GM19372 (cell line): ENCODE results near the gene IFIT2.

Experiments used
- ATAC-seq: cut with Tn5 transposase; IDR thresholded peaks from one replicate; pipeline ENCODE4 v1.9.1; 2021; ENCODE audit warnings: mild to moderate bottlenecking, low read depth, moderate library complexity; ENCODE audit not compliant: unreplicated experiment

The IFIT2 gene

DNA sequence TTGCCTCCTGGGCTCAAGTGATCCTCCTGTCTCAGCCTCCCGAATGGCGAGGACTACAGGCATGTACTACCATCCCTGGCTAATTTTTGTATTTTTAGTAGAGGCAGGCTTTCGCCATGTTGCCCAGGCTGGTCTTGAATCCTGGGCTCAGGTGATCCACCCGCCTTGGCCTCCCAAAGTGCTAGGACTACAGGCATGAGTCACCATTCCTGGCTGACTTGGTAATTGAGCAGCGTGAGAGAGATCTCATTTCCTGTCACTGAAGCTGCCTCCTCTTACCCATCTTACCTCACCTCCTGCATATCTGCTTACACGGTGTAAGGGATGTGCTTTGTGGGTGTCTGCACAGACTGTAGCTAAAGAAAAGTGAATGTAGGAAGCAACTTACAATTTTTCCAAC, 35.6 kb downstream of the IFIT2 start:
- ATAC-seq: no peak

GRCh38 chr10:89338713-89339112, 36.9 kb downstream of the IFIT2 start:
- ATAC-seq: no peak

DNA sequence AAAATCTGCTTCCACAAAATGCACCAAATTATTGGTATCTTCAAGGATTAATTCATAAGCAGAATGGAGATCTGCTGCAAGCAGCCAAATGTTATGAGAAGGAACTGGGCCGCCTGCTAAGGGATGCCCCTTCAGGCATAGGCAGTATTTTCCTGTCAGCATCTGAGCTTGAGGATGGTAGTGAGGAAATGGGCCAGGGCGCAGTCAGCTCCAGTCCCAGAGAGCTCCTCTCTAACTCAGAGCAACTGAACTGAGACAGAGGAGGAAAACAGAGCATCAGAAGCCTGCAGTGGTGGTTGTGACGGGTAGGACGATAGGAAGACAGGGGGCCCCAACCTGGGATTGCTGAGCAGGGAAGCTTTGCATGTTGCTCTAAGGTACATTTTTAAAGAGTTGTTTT, 38.0 kb downstream of the IFIT2 start:
- no peak for ATAC-seq

DNA sequence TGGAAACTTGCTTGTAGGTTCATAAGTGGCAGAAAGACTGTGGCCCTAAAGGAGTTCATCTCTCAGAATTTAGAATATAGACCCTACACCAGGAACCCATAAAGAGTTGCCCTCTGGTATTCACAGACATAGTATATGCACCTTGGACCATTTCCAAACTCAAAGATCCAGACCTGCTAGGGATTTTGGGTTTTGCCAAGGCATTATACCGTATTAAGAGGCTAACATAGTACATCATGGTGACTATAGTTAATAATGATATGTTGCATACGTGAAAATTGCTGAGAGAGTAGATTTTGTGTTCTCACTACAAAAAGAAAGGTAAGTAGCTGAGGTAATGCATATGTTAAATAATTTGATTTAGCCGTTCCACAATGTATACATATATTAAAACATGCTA, 39.8 kb downstream of the IFIT2 start:
- no peak for ATAC-seq

DNA sequence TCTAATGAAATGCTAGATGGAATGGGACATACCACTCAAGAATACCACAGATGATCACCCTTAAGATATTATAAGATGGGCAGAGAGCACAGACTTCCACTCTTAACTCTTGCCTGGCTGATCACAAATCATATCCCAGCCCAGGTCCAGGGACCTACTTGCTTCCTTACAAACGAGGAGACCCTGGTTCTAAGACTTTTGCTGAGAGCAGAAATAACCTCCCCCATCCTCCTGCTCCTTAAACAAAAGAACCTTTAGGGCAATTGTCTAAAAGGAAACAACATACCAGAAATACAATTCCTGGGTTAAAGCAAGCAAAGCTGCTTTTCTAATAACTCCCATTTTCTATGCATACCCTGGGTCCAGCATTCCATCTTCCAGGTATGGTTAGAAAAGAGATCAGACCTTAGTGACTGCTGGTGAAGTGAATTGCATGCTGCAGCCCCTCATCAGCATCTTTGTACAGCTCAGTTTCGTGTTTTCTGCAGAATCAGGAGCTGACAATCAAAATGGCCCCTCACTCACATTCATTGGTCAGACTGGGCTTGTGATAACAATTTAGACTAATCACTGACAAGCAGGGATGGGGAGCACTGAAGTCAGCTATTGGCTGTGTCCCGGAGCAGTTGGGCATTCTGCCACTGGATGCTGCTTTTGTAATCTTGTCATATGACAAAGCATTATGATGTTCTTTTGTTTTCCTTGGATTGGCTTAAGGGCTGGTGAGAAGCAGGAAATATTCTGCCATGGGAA, 40.5 kb downstream of the IFIT2 start:
- ATAC-seq: no peak

DNA sequence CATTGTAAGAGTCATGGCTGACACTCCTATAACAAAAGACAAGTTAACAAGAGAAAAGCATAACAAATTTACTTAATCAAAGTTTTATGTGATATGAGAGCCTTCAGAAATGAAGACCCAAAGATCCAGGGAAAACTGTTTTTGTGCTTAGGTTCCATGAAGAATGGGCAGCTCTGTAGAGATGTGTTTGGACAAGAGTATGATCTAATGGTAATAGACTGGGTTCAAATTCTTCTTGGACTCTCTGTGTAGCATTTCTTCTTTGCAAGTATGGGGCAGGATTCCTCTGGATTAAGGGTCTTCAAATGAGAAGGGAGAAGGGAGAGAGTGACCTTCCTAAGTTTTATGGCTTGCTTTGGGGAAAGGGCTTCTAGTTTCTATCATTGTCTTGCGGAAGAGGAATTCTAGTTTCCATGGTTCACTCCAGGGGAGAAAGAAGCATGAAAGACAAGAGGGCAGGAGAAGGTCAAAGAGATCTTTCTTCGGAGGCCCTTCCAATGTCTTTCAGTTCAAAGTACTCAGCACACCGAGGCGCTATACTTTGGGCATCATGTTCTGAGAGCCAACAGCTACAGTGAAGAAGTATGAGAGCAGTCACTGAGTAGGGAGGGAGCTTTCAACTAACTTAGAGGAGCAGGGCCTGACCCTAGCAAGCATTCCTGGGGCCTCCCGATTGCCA, 41.4 kb downstream of the IFIT2 start:
- ATAC-seq: no peak

GRCh38 chr10:89344156-89344555, 42.3 kb downstream of the IFIT2 start:
- no peak for ATAC-seq

GRCh38 chr10:89345367-89346000, 43.6 kb downstream of the IFIT2 start:
- no peak for ATAC-seq

- no peak for ATAC-seq
Measured at GRCh38 chr10:89346405-89347254, 44.8 kb downstream of the IFIT2 start.

- ATAC-seq: no peak
Measured at GRCh38 chr10:89347701-89348457, 46.0 kb downstream of the IFIT2 start.

- ATAC-seq: no peak
Measured at GRCh38 chr10:89348481-89348880, 46.6 kb downstream of the IFIT2 start.

- ATAC-seq: no peak
Measured at GRCh38 chr10:89348975-89349374, 47.1 kb downstream of the IFIT2 start.

- peak; percentile 41 for ATAC-seq
Measured at GRCh38 chr10:89350631-89351315, 48.9 kb downstream of the IFIT2 start.

- peak; percentile 82 for ATAC-seq
Measured at GRCh38 chr10:89351412-89351779, 49.5 kb downstream of the IFIT2 start.

GRCh38 chr10:89351780-89352597, 50.1 kb downstream of the IFIT2 start:
- peak; percentile 46 for ATAC-seq

DNA sequence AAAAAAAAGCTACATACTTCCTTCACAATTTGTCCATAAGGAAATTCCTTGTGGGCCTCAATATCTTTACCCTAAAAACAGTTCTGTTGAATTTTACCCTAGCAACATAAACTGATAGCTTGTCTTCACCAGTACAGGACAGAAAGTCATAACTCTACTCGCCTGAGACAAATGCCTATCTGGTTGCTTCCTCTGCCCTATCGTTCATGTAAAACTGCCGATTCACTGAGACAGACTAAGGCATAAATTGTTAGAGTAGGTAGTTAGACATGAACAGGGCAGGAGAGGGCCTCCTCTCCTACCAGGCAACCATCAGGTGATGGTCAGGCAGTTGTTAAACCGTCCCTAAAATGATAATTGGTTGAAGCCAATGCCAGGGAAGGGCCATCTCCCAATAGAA, 51.0 kb downstream of the IFIT2 start:
- no peak for ATAC-seq

- no peak for ATAC-seq
Measured at GRCh38 chr10:89355394-89355931, 53.6 kb downstream of the IFIT2 start.

- ATAC-seq: no peak
Measured at GRCh38 chr10:89357096-89357495, 55.2 kb downstream of the IFIT2 start.
